Endothelial cell of umbilical vein (primary cell): ENCODE results near the gene HABP4. TPM values are rescaled to one million over a fixed set of nuclear protein-coding genes. Genes with fewer than 3 reads are reported as not detected.

Experiments used
- BruUV-seq: library from RNA; stranded (reverse); fragments of 400-500 nt; replicated peaks from 2 replicates; lab custom pipeline; 2021; lab: Mats Ljungman, UMichigan
- CTCF ChIA-PET: fragments of 300-600, 350-600 bp; sonication (Branson Sonifier 250); formaldehyde crosslinking; loops from one replicate; lab custom pipeline; 2021; ENCODE audit warnings: antibody characterized with exemption, inconsistent platforms; lab: Charles Lee
- POLR2A ChIA-PET: fragments of 300-600, 350-600 bp; sonication (Branson Sonifier 250); formaldehyde crosslinking; loops from one replicate; lab custom pipeline; 2021; ENCODE audit warnings: antibody characterized with exemption, inconsistent platforms; lab: Charles Lee
- DNase-seq: peaks from one replicate; pipeline ENCODE4 v3.0.0-alpha.2; 2011; ENCODE audit warnings: low read depth, low spot score
- FAIRE-seq: peaks from 2 replicates; lab custom pipeline; 2011; peaks lifted over from hg19 to GRCh38; lab: Jason Lieb, UNC
- H2AFZ ChIP-seq: 2 replicates; pipeline ENCODE4 v1.6.0; 2012; ENCODE audit warnings: low read depth, low read length, control low read depth, inconsistent platforms
- H3K27ac ChIP-seq: 2 replicates; pipeline ENCODE4 v1.5.1; 2011; ENCODE audit warnings: low read depth, mild to moderate bottlenecking, control low read depth, low read length, moderate library complexity; ENCODE audit not compliant: insufficient read depth
- H3K27me3 ChIP-seq, 2 experiments: 2 replicates each; pipeline versions ENCODE4 v1.6.0 to v1.6.1; 2011; ENCODE audit warnings: low read length in 2 of 2, mixed read lengths in 1 of 2; ENCODE audit not compliant: control insufficient read depth in 2 of 2, insufficient read depth in 2 of 2
- H3K36me3 ChIP-seq, 2 experiments: 2 replicates in 1 of 2; 3 replicates in 1 of 2; pipeline ENCODE4 v1.5.1; 2011; ENCODE audit warnings: low read length in 2 of 2, mild to moderate bottlenecking in 1 of 2, moderate library complexity in 1 of 2; ENCODE audit not compliant: control insufficient read depth in 2 of 2, insufficient read depth in 2 of 2; ENCODE audit errors: extremely low read depth in 1 of 2
- H3K4me1 ChIP-seq: 3 replicates; pipeline ENCODE4 v1.5.1; 2011; ENCODE audit warnings: mild to moderate bottlenecking, low read length; ENCODE audit not compliant: control insufficient read depth, insufficient read depth; ENCODE audit errors: extremely low read depth
- H3K4me2 ChIP-seq: 2 replicates; pipeline ENCODE4 v1.6.1; 2011; ENCODE audit warnings: low read length, control low read depth, mixed read lengths; ENCODE audit not compliant: insufficient read depth
- H3K4me3 ChIP-seq, 3 experiments: fragments of 200-600 bp in 1 of 3; sonication (generic), shearing (Covaris generic) in 1 of 3; replicated peaks in 1 of 3; 2 replicates each; pipeline ENCODE4 v1.5.1; 2011 to 2016; ENCODE audit warnings: control low read depth in 3 of 3, low read length in 3 of 3, mild to moderate bottlenecking in 2 of 3, inconsistent platforms in 1 of 3, low read depth in 1 of 3, moderate library complexity in 1 of 3; ENCODE audit not compliant: insufficient read depth in 1 of 3
- H3K79me2 ChIP-seq: 2 replicates; pipeline ENCODE4 v1.6.0; 2012; ENCODE audit warnings: low read length, inconsistent platforms; ENCODE audit not compliant: control insufficient read depth, insufficient read depth
- H3K9ac ChIP-seq: replicated peaks from 2 replicates; pipeline ENCODE3; 2011; ENCODE audit warnings: low read length, control low read depth; ENCODE audit not compliant: insufficient read depth; ENCODE audit errors: extremely low read depth
- H3K9me1 ChIP-seq: replicated peaks from 3 replicates; pipeline ENCODE4 v1.6.0; 2011; ENCODE audit warnings: mild to moderate bottlenecking, low read length; ENCODE audit not compliant: control insufficient read depth, insufficient read depth; ENCODE audit errors: extremely low read depth
- H3K9me3 ChIP-seq: replicated peaks from 2 replicates; pipeline ENCODE4 v1.5.1; 2012; ENCODE audit warnings: low read length, inconsistent platforms; ENCODE audit not compliant: control insufficient read depth, insufficient read depth
- H4K20me1 ChIP-seq: replicated peaks from 2 replicates; pipeline ENCODE3; 2011; ENCODE audit warnings: mild to moderate bottlenecking, low read length; ENCODE audit not compliant: control insufficient read depth, insufficient read depth; ENCODE audit errors: extremely low read depth
- EZH2 ChIP-seq: IDR thresholded peaks from 2 replicates; pipeline ENCODE4 v1.6.1; 2012; ENCODE audit warnings: borderline replicate concordance, low read depth, mild to moderate bottlenecking, moderate library complexity, low read length, inconsistent platforms; ENCODE audit not compliant: severe bottlenecking
- FOS ChIP-seq: IDR thresholded peaks from 2 replicates; pipeline ENCODE4 v1.6.1; 2011; ENCODE audit warnings: mild to moderate bottlenecking, low read length, moderate library complexity, borderline replicate concordance; ENCODE audit not compliant: insufficient read depth
- GATA2 ChIP-seq: IDR thresholded peaks from 2 replicates; pipeline ENCODE4 v1.7.0; 2011; ENCODE audit warnings: low read depth, mild to moderate bottlenecking, moderate library complexity, mixed read lengths, low read length; ENCODE audit not compliant: insufficient read length, insufficient read depth
- JUN ChIP-seq: IDR thresholded peaks from 2 replicates; pipeline ENCODE4 v1.6.1; 2011; ENCODE audit warnings: borderline replicate concordance, low read depth; ENCODE audit not compliant: insufficient read length, insufficient read depth
- MYC ChIP-seq: IDR thresholded peaks from one replicate; pipeline ENCODE4 v1.6.1; 2011; ENCODE audit warnings: mild to moderate bottlenecking, low read depth, low read length
- POLR2A ChIP-seq: IDR thresholded peaks from 2 replicates; pipeline ENCODE4 v1.6.1; 2012; ENCODE audit warnings: low read depth, mild to moderate bottlenecking, control low read depth, low read length
- POLR2AphosphoS5 ChIP-seq: IDR thresholded peaks from 2 replicates; pipeline ENCODE4 v1.6.1; 2012; ENCODE audit warnings: low read depth, mild to moderate bottlenecking, control low read depth, low read length, moderate library complexity; ENCODE audit not compliant: insufficient read depth
- dilution Hi-C: fragments of 300-500 bp; cut with MboI; formaldehyde crosslinking; loops from one replicate; pipeline ENCODE4 v1.15.0; 2019; ENCODE audit warnings: low sequenced_read_pairs; ENCODE audit not compliant: extremely low pct_ligation_motif_present
- intact Hi-C: fragments of 100-400 bp; cut with micrococcal nuclease; formaldehyde crosslinking; loops from one replicate; pipeline ENCODE4 v1.10.0; 2022
- polyA plus RNA-seq, 4 experiments: library from polyadenylated mRNA; depleted of rRNA in 3 of 4; stranded (reverse) in 3 of 4; unstranded in 1 of 4; fragments of >200 nt; gene quantifications; 2 replicates each; pipeline versions ENCODE4 v1.2.1 to v1.2.3, GENCODE V29; 2011 to 2012; ENCODE audit warnings: missing spikeins in 1 of 4
- total RNA-seq: library from RNA; stranded (reverse); gene quantifications from 2 replicates; pipeline ENCODE4 v1.2.3, GENCODE V29; 2021
- TF ChIP-seq, protein P1 (sequence below): IDR thresholded peaks from 2 replicates; pipeline ENCODE4 v1.6.1; 2011; ENCODE audit not compliant: insufficient read depth, insufficient read length
- TF ChIP-seq, protein P2 (sequence below), 2 donors: IDR thresholded peaks; 1 replicate in 1 of 2; 2 replicates in 1 of 2; pipeline ENCODE4 v1.5.1; 2011; ENCODE audit warnings: low read length in 2 of 2, mild to moderate bottlenecking in 2 of 2, moderate library complexity in 2 of 2, control low read depth in 1 of 2, inconsistent platforms in 1 of 2, low read depth in 1 of 2; ENCODE audit not compliant: insufficient read depth in 1 of 2; ENCODE audit errors: extremely low read depth in 1 of 2

The HABP4 gene
- total and polyA plus RNA-seq, 2 donors (not counting 3 experiments of a cell fraction or from before 2014, with no cell fraction given): 4.6 to 11.1 TPM

- no peak overlapping the region for H3K9ac ChIP-seq
- H3K9me3 ChIP-seq: no peaks in the 10 kb centered on the region
- POLR2A ChIA-PET: no interaction called here
- peaks cover 0 to 2% of the 10 kb centered on the region in 2 experiments for H3K27me3 ChIP-seq
- H3K9me1 ChIP-seq: no peaks in the 10 kb centered on the region
- BruUV-seq: no TSS peak
- no peak overlapping the region for H3K4me2 ChIP-seq
- no peaks in the 10 kb centered on the region for H3K36me3 ChIP-seq
- H3K4me3 ChIP-seq: no peak overlapping the region
- no peaks in the 10 kb centered on the region for H3K4me1 ChIP-seq
- no peak for FAIRE-seq
- CTCF ChIA-PET: interaction anchor here (1.4 kb wide), 1 partner anchor 14 kb away, joined by 4 read pairs; no protein-coding TSS in a partner anchor
- DNase-seq: no peak
- no peaks in the 10 kb centered on the region for H4K20me1 ChIP-seq
- H3K79me2 ChIP-seq: no peaks in the 10 kb centered on the region
- H3K27ac ChIP-seq: no peak overlapping the region
- intact Hi-C loops: no loop called here
- dilution Hi-C loops: no loop called here
- no peak overlapping the region for H2AFZ ChIP-seq
- TF ChIP-seq MYC (no peak), POLR2A (no peak), JUN (no peak), GATA2 (no peak)
- TF ChIP-seq, protein P1, sequence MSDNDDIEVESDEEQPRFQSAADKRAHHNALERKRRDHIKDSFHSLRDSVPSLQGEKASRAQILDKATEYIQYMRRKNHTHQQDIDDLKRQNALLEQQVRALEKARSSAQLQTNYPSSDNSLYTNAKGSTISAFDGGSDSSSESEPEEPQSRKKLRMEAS: no peak
Observed at GRCh38 chr9:96519787-96520186, 69.8 kb downstream of the HABP4 start.

- H3K4me2 ChIP-seq: no peak overlapping the region
- peaks cover 0 to 2% of the 10 kb centered on the region in 2 experiments for H3K27me3 ChIP-seq
- no peaks in the 10 kb centered on the region for H3K9me3 ChIP-seq
- no peak overlapping the region for H2AFZ ChIP-seq
- no peaks in the 10 kb centered on the region for H4K20me1 ChIP-seq
- intact Hi-C loops (no loop called here), dilution Hi-C loops (no loop called here)
- no peak overlapping the region for H3K27ac ChIP-seq
- no peaks in the 10 kb centered on the region for H3K9me1 ChIP-seq
- H3K4me1 ChIP-seq: no peaks in the 10 kb centered on the region
- ChIA-PET POLR2A (no interaction called here), CTCF (interaction anchor here (1.3 kb wide), 1 partner anchor 10 kb away, joined by 3 read pairs; no protein-coding TSS in a partner anchor)
- DNase-seq (no peak), FAIRE-seq (no peak)
- H3K9ac ChIP-seq: no peak overlapping the region
- TF ChIP-seq GATA2: no peak
- TF ChIP-seq, protein P2, sequence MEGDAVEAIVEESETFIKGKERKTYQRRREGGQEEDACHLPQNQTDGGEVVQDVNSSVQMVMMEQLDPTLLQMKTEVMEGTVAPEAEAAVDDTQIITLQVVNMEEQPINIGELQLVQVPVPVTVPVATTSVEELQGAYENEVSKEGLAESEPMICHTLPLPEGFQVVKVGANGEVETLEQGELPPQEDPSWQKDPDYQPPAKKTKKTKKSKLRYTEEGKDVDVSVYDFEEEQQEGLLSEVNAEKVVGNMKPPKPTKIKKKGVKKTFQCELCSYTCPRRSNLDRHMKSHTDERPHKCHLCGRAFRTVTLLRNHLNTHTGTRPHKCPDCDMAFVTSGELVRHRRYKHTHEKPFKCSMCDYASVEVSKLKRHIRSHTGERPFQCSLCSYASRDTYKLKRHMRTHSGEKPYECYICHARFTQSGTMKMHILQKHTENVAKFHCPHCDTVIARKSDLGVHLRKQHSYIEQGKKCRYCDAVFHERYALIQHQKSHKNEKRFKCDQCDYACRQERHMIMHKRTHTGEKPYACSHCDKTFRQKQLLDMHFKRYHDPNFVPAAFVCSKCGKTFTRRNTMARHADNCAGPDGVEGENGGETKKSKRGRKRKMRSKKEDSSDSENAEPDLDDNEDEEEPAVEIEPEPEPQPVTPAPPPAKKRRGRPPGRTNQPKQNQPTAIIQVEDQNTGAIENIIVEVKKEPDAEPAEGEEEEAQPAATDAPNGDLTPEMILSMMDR (IDR thresholded peaks at IDR 0.05; ENCODE audit: extremely low read depth in 1 of 2, insufficient read depth in 1 of 2, low read depth in 1 of 2, low read length in 2 of 2): no peak
- TF ChIP-seq EZH2: no peak
- TF ChIP-seq JUN: no peak
- TF ChIP-seq POLR2A: no peak
- TF ChIP-seq, protein P1: no peak
- no peak for TF ChIP-seq POLR2AphosphoS5
- no peak for TF ChIP-seq FOS
- TF ChIP-seq MYC: no peak
- H3K4me3 ChIP-seq: no peak overlapping the region
- no TSS peak for BruUV-seq
- H3K36me3 ChIP-seq: no peaks in the 10 kb centered on the region
- no peaks in the 10 kb centered on the region for H3K79me2 ChIP-seq
Observed at GRCh38 chr9:96522366-96522765, 72.4 kb downstream of the HABP4 start.
